Measurements from ENCODE around the gene SEMG2. TPM values are rescaled to one million over a fixed set of nuclear protein-coding genes. Genes with fewer than 3 reads are reported as not detected.

Gene SEMG2
- total and polyA plus RNA-seq, 12 donors = not detected

DNA sequence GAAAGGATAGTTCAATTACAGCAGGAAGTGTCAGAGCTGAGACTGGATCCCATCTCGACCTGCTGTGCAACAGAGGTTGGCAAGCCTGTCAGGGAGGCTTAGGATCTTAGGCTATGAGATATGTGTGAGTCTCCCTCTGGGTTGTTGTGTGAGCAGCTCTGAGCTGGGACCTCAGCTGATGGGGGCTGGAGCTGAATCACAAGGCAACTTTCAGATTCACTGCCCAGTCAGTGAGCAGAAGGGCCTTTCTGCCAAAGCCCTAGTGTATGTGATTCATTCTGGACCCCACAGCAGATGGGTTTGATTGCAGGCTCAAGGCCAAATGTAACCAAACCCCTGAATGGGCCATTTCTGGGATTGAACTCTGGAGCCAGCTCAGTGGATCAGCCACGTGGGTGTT lies 42.0 kb upstream of the SEMG2 start:
- Histone ChIP-seq H3K27ac (no peak overlapping the region), H3K36me3 (replicated peaks in 1 of 2) (no peaks in the 10 kb centered on the region), H3K4me3 (no peak overlapping the region), H3K4me1 (replicated peaks in 1 of 2) (no peaks in the 10 kb centered on the region), H3K9me3 (replicated peaks in 1 of 3) (no peaks in the 10 kb centered on the region), H3K27me3 (peaks cover 5% of the 10 kb centered on the region)
- no peak for TF ChIP-seq POLR2A (IDR thresholded peaks at IDR 0.05)
- TF ChIP-seq, protein P1, sequence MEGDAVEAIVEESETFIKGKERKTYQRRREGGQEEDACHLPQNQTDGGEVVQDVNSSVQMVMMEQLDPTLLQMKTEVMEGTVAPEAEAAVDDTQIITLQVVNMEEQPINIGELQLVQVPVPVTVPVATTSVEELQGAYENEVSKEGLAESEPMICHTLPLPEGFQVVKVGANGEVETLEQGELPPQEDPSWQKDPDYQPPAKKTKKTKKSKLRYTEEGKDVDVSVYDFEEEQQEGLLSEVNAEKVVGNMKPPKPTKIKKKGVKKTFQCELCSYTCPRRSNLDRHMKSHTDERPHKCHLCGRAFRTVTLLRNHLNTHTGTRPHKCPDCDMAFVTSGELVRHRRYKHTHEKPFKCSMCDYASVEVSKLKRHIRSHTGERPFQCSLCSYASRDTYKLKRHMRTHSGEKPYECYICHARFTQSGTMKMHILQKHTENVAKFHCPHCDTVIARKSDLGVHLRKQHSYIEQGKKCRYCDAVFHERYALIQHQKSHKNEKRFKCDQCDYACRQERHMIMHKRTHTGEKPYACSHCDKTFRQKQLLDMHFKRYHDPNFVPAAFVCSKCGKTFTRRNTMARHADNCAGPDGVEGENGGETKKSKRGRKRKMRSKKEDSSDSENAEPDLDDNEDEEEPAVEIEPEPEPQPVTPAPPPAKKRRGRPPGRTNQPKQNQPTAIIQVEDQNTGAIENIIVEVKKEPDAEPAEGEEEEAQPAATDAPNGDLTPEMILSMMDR (IDR thresholded peaks at IDR 0.05) = no peak
- no peak for DNase-seq
- 60 to 78% (median 66%) methylated on average over 1 to 2 of the region's 2 CpGs for WGBS, 4 donors
- intact Hi-C loops (cut with DNase I) = no loop called here

DNA sequence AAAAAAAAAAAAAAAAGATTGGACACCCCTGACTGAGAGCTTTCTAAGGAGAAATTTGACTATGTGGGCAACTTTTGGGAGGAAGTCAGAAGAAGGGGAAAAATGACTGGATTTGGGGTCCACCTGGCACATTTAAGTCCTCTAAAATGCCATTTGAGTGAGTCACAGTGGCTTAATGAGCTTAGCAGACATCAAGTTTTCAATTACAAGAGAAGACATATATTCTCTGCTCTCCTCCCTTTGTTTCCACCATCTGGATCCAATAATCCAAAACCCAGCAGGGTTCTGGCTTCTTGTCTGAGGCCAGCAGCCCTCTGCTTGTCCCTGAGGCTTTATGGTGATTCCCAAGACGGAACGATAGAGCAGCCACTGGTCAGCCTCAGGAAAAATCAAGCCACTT lies 39.5 kb upstream of the SEMG2 start:
- Histone ChIP-seq H3K27ac (no peak overlapping the region), H3K27me3 (peaks cover 5% of the 10 kb centered on the region), H3K4me3 (no peak overlapping the region), H3K9me3 (replicated peaks in 1 of 3) (no peaks in the 10 kb centered on the region), H3K4me1 (replicated peaks in 1 of 2) (no peaks in the 10 kb centered on the region), H3K36me3 (replicated peaks in 1 of 2) (no peaks in the 10 kb centered on the region)
- no peak for DNase-seq
- no peak for TF ChIP-seq POLR2A (IDR thresholded peaks at IDR 0.05)
- TF ChIP-seq, protein P1 (IDR thresholded peaks at IDR 0.05) = no peak
- intact Hi-C loops (cut with DNase I) = no loop called here
- WGBS, 4 donors = 50 to 89% (median 78%) methylated on average over 2 of the region's 2 CpGs

DNA sequence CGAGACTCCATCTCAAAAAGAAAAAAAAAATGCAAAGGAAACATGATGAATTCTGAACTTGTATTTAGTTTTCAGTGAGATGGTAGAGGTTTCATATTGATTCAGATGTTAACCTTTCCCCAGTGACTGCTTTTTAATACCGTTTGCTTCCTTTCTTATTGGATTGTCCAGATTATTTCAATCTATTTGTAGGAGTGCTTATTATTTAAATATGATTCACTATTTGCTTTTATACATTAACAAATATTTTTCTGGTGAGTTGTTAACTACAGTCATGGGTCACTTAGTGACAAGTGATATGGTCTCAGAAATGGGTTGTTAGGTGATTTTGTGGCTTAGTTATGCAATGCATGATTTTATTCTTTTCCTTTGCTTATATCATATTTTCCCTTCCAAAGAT lies 38.1 kb upstream of the SEMG2 start:
- DNase-seq = no peak
- Histone ChIP-seq H3K4me3 (no peak overlapping the region), H3K4me1 (replicated peaks in 1 of 2) (no peaks in the 10 kb centered on the region), H3K27me3 (peaks cover 5% of the 10 kb centered on the region), H3K9me3 (replicated peaks in 1 of 3) (no peaks in the 10 kb centered on the region), H3K36me3 (replicated peaks in 1 of 2) (no peaks in the 10 kb centered on the region), H3K27ac (no peak overlapping the region)
- TF ChIP-seq, protein P1 (IDR thresholded peaks at IDR 0.05) = no peak
- TF ChIP-seq POLR2A (IDR thresholded peaks at IDR 0.05) = no peak
- intact Hi-C loops (cut with DNase I) = no loop called here
- WGBS, 4 donors = 78 to 90% (median 86%) methylated on average over 2 of the region's 2 CpGs

GRCh38 chr20:45187693-45188092 lies 33.5 kb upstream of the SEMG2 start:
- intact Hi-C loops (cut with DNase I) = no loop called here
- DNase-seq = no peak
- WGBS, 4 donors = 29 to 74% (median 66%) methylated on average over 2 of the region's 2 CpGs
- no peaks in the 10 kb centered on the region for H3K9me3 ChIP-seq (replicated peaks in 1 of 3)
- no peaks in the 10 kb centered on the region for H3K36me3 ChIP-seq (replicated peaks in 1 of 2)
- TF ChIP-seq, protein P1 (IDR thresholded peaks at IDR 0.05) = no peak
- no peak for TF ChIP-seq POLR2A (IDR thresholded peaks at IDR 0.05)
- no peaks in the 10 kb centered on the region for H3K4me1 ChIP-seq (replicated peaks in 1 of 2)
- H3K27me3 ChIP-seq = peaks cover 5% of the 10 kb centered on the region
- H3K27ac ChIP-seq = no peak overlapping the region
- no peak overlapping the region for H3K4me3 ChIP-seq
